Neural progenitor cell (in vitro differentiated cells): ENCODE data around the gene TNFRSF13B.

Experiments
- CTCF ChIP-seq: fragments of 200-600 bp; sonication (generic); IDR thresholded peaks from 2 replicates; pipeline ENCODE4 v1.5.1; 2017; ENCODE audit warnings: antibody characterized with exemption, mild to moderate bottlenecking
- EZH2 ChIP-seq: fragments of 200-600 bp; sonication (generic); IDR thresholded peaks from 2 replicates; pipeline ENCODE4 v1.6.1; 2017; ENCODE audit warnings: antibody characterized with exemption, mild to moderate bottlenecking, moderate library complexity
- EZH2phosphoT487 ChIP-seq: fragments of 200-600 bp; sonication (generic); IDR thresholded peaks from 2 replicates; pipeline ENCODE4 v1.6.1; 2017; ENCODE audit warnings: antibody characterized with exemption

- TF ChIP-seq CTCF = no peak
- no peak for TF ChIP-seq EZH2phosphoT487
- TF ChIP-seq EZH2 = no peak
These were observed 18.6 kb downstream of the TNFRSF13B start for GRCh38 chr17:16953347-16953746.
